Measurements from ENCODE around the gene NRXN2.

DNA sequence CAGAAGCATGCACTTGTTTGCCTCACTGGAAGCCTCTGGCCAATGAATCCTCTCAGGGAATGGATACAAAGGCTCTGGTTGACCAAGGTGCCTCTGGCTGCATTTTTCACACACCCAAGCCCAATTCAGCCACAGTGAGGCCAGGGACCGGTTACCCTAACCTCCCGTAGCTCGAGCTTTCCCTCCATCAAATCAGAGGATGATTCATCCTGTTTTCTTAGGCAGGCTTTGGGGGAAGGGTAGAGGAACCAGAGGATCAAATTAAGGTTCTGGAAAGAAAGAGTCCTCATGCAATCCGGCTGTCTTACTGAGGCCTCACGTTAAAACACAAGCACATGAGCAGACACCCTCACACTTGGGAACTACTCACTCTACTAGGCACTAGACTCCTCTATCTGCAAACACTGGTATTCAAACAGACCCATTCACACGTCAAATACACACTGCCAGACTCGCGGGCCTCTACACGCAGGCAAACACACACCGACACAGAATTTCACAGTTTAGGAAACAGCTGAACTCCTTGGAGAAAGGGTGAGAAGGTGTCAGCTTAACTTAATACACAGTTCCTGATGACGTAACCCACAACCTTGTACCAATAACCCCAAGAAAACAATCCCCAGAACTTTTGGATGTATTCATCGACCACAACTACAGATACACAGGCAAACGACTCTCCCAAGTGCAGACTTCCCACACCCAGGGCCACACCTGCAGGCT is 12.4 kb downstream of the NRXN2 start:
- no peak for TF ChIP-seq EZH2 (IDR thresholded peaks at IDR 0.05)
- TF ChIP-seq POLR2AphosphoS5 (IDR thresholded peaks at IDR 0.05; ENCODE audit: borderline replicate concordance, low read depth, low read length), result no peak
